ENCODE measurements around the gene KAZN.

DNA sequence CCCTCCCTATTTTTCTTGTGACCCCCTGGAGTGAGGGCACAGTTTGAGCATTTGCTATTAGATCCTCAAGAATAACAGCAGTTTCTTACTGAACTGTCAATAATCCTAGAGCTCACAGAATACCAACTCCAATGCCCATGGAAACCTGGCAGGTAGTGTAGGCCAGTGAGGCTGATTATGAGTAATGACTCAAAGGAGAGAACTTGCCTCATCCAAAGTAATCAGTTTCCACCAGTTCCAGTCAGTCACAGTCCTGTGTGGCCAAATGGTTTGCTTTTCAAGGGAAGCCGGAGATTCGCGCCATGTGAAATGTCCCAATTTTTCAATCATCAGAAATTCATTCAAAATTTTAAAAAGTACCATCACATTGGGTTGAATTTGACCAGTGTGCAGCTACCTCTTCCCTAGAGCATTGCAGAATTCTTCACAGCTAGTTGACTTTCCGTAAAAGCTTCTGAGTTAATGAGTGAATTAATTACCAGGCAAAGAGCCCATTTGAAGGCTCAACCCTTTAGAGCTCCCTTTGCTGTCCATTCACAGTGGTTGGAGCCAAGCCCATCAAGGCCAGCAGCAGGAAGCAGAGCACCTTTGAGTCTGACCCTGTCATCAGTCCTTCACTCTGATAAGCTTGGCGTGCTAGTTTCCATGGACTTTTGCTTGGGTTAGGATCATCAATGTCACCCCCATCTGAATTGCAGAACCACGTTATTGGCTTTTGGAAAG, 170.3 kb downstream of the KAZN start:
- TF ChIP-seq EGR1 (IDR thresholded peaks at IDR 0.05) (no peak), EP300 (IDR thresholded peaks at IDR 0.05; ENCODE audit: borderline replicate concordance) (no peak), FOXM1 (IDR thresholded peaks at IDR 0.05; ENCODE audit: borderline replicate concordance, low read depth) (no peak)
- TF ChIP-seq, protein P1, sequence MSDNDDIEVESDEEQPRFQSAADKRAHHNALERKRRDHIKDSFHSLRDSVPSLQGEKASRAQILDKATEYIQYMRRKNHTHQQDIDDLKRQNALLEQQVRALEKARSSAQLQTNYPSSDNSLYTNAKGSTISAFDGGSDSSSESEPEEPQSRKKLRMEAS (IDR thresholded peaks at IDR 0.05): no peak
